Measurements from ENCODE around the gene LRFN2.

LRFN2 gene

GRCh38 chr6:40610229-40610628, 23.1 kb upstream of the LRFN2 start:
- TF ChIP-seq CTCF (conservative IDR thresholded peaks at IDR 0.05), result no peak

GRCh38 chr6:40606981-40607380, 19.8 kb upstream of the LRFN2 start:
- no peak for TF ChIP-seq CTCF (conservative IDR thresholded peaks at IDR 0.05)
- no peak overlapping the region for H3K27ac ChIP-seq

More at GRCh38 chr6:40610229-40610628, 23.1 kb upstream of the LRFN2 start:
- no peak overlapping the region for H3K27ac ChIP-seq

GRCh38 chr6:40606526-40606925, 19.4 kb upstream of the LRFN2 start:
- H3K27ac ChIP-seq, result no peak overlapping the region
- no peak for TF ChIP-seq CTCF (conservative IDR thresholded peaks at IDR 0.05)

GRCh38 chr6:40604082-40604481, 16.9 kb upstream of the LRFN2 start:
- no peak overlapping the region for H3K27ac ChIP-seq
- no peak for TF ChIP-seq CTCF (conservative IDR thresholded peaks at IDR 0.05)

- H3K27ac ChIP-seq, result no peak overlapping the region
- TF ChIP-seq CTCF (conservative IDR thresholded peaks at IDR 0.05), result no peak
Observed at GRCh38 chr6:40599555-40599954, 12.4 kb upstream of the LRFN2 start.

GRCh38 chr6:40598516-40598915, 11.4 kb upstream of the LRFN2 start:
- TF ChIP-seq CTCF (conservative IDR thresholded peaks at IDR 0.05), result no peak
- no peak overlapping the region for H3K27ac ChIP-seq

GRCh38 chr6:40597301-40597700, 10.1 kb upstream of the LRFN2 start:
- no peak for TF ChIP-seq CTCF (conservative IDR thresholded peaks at IDR 0.05)
- no peak overlapping the region for H3K27ac ChIP-seq

- peak overlapping the region; percentile 81; the same call in 1 of the 2 replicates for H3K27ac ChIP-seq
Observed at GRCh38 chr6:40588480-40588879, 1.3 kb upstream of the LRFN2 start.

More at GRCh38 chr6:40588480-40588879, 1.3 kb upstream of the LRFN2 start:
- TF ChIP-seq CTCF (conservative IDR thresholded peaks at IDR 0.05), result no peak
